KOPT-K1 (cell line): ENCODE measurements around the gene CASP12.

Source experiments
- H3K27ac ChIP-seq: fragments of 200-600 bp; sonication (generic); 2 replicates; pipeline ENCODE4 v1.5.1; 2016; ENCODE audit warnings: antibody characterized with exemption, mild to moderate bottlenecking, low read depth, low read length; ENCODE audit not compliant: poor library complexity, severe bottlenecking
- H3K36me3 ChIP-seq: fragments of 200-600 bp; sonication (generic); 2 replicates; pipeline ENCODE4 v1.5.1; 2017; ENCODE audit warnings: antibody characterized with exemption, mild to moderate bottlenecking, low read length, moderate library complexity; ENCODE audit not compliant: insufficient read depth
- H3K9me3 ChIP-seq: fragments of 200-600 bp; sonication (generic); 2 replicates; pipeline ENCODE4 v1.5.1; 2017; ENCODE audit warnings: antibody characterized with exemption, low read length, mild to moderate bottlenecking; ENCODE audit not compliant: insufficient read depth, poor library complexity, severe bottlenecking

CASP12 gene

GRCh38 chr11:104907521-104908185, 9.4 kb upstream of the CASP12 start:
- Histone ChIP-seq H3K27ac (no peak overlapping the region), H3K9me3 (no peaks in the 10 kb centered on the region), H3K36me3 (no peaks in the 10 kb centered on the region)

GRCh38 chr11:104905271-104905670, 7.0 kb upstream of the CASP12 start:
- Histone ChIP-seq H3K27ac (no peak overlapping the region), H3K36me3 (no peaks in the 10 kb centered on the region), H3K9me3 (no peaks in the 10 kb centered on the region)

GRCh38 chr11:104899226-104899625, 966 bp upstream of the CASP12 start:
- no peaks in the 10 kb centered on the region for H3K36me3 ChIP-seq
- H3K9me3 ChIP-seq, result no peaks in the 10 kb centered on the region
- no peak overlapping the region for H3K27ac ChIP-seq

- Histone ChIP-seq H3K9me3 (no peaks in the 10 kb centered on the region), H3K36me3 (no peaks in the 10 kb centered on the region), H3K27ac (no peak overlapping the region)
These were observed 389 bp upstream of the CASP12 start for GRCh38 chr11:104898685-104899013.

GRCh38 chr11:104895634-104896033, 2.6 kb downstream of the CASP12 start:
- no peaks in the 10 kb centered on the region for H3K9me3 ChIP-seq
- H3K27ac ChIP-seq, result no peak overlapping the region
- no peaks in the 10 kb centered on the region for H3K36me3 ChIP-seq

- H3K9me3 ChIP-seq, result no peaks in the 10 kb centered on the region
- H3K27ac ChIP-seq, result no peak overlapping the region
These were observed 4.4 kb downstream of the CASP12 start for GRCh38 chr11:104893876-104894275.

GRCh38 chr11:104892723-104893511, 5.3 kb downstream of the CASP12 start:
- Histone ChIP-seq H3K27ac (no peak overlapping the region), H3K9me3 (no peaks in the 10 kb centered on the region), H3K36me3 (no peaks in the 10 kb centered on the region)

More at GRCh38 chr11:104893876-104894275, 4.4 kb downstream of the CASP12 start:
- H3K36me3 ChIP-seq, result no peaks in the 10 kb centered on the region

GRCh38 chr11:104891135-104891534, 7.1 kb downstream of the CASP12 start:
- no peaks in the 10 kb centered on the region for H3K9me3 ChIP-seq
- H3K27ac ChIP-seq, result no peak overlapping the region
- H3K36me3 ChIP-seq, result no peaks in the 10 kb centered on the region

- Histone ChIP-seq H3K36me3 (no peaks in the 10 kb centered on the region), H3K9me3 (no peaks in the 10 kb centered on the region), H3K27ac (no peak overlapping the region)
These were observed 14.9 kb downstream of the CASP12 start for GRCh38 chr11:104883342-104883741.

- no peaks in the 10 kb centered on the region for H3K9me3 ChIP-seq
- H3K27ac ChIP-seq, result no peak overlapping the region
- H3K36me3 ChIP-seq, result no peaks in the 10 kb centered on the region
These were observed 17.0 kb downstream of the CASP12 start for GRCh38 chr11:104881117-104881794.

GRCh38 chr11:104879514-104880190, 18.6 kb downstream of the CASP12 start:
- no peak overlapping the region for H3K27ac ChIP-seq
- H3K36me3 ChIP-seq, result no peaks in the 10 kb centered on the region
- no peaks in the 10 kb centered on the region for H3K9me3 ChIP-seq

- Histone ChIP-seq H3K36me3 (no peaks in the 10 kb centered on the region), H3K9me3 (no peaks in the 10 kb centered on the region), H3K27ac (peak overlapping the region; percentile 26)
These were observed 21.3 kb downstream of the CASP12 start for GRCh38 chr11:104876861-104877431.

- Histone ChIP-seq H3K36me3 (no peaks in the 10 kb centered on the region), H3K9me3 (no peaks in the 10 kb centered on the region), H3K27ac (no peak overlapping the region)
These were observed 21.9 kb downstream of the CASP12 start for GRCh38 chr11:104876324-104876723.

GRCh38 chr11:104873252-104873651, 25.0 kb downstream of the CASP12 start:
- Histone ChIP-seq H3K9me3 (no peaks in the 10 kb centered on the region), H3K27ac (no peak overlapping the region), H3K36me3 (no peaks in the 10 kb centered on the region)

GRCh38 chr11:104872393-104872792, 25.9 kb downstream of the CASP12 start:
- Histone ChIP-seq H3K27ac (no peak overlapping the region), H3K36me3 (no peaks in the 10 kb centered on the region), H3K9me3 (no peaks in the 10 kb centered on the region)
